Measurements from ENCODE around the gene MMP28.

Gene MMP28

DNA sequence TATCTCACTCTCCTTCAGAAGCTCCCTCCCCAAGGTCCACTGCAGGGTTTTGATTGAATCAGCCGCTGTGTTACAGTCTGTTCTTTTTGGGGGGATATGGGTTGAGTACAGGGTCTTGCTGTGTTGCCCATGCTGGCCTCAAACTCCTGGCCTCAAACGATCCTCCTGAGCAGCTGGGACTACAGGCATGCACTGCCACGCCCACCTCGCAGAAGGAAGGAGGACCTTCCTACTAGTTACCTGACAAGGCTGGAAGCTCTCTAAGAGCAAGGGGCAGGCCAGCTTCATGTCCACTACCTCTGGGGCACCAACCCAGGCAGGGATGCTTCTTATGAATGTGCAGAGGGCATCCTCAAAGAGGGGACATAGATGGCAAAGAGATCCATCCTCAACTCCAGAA lies 1.9 kb upstream of the MMP28 start:
- DNase-seq = no peak

GRCh38 chr17:35796942-35797341 lies 1.5 kb upstream of the MMP28 start:
- DNase-seq = no peak

DNA sequence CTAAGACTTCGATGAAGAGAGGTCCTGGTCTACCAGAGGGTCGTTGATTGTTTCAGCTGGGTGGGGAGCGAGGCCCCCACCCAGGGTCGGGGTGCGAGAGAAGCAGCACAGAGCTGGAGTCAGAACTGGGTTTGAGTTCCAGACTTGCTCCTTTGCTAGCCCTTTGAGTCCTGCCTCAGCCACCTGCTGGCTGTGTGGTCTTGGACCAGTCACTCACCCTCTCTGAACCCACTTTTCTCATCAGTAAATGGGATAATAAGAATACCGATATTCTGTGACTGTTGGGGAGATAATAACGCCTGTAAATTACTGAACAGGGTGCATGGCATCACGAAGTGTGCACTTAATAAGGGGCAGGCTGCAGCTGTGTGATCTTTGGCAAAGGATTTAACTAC lies 427 bp upstream of the MMP28 start:
- DNase-seq = no peak

- no peak for DNase-seq
Observed at GRCh38 chr17:35793257-35793656, 2.2 kb downstream of the MMP28 start.

- DNase-seq = no peak
Observed at GRCh38 chr17:35791681-35792350, 3.6 kb downstream of the MMP28 start.

GRCh38 chr17:35790841-35791240 lies 4.6 kb downstream of the MMP28 start:
- DNase-seq = no peak

DNA sequence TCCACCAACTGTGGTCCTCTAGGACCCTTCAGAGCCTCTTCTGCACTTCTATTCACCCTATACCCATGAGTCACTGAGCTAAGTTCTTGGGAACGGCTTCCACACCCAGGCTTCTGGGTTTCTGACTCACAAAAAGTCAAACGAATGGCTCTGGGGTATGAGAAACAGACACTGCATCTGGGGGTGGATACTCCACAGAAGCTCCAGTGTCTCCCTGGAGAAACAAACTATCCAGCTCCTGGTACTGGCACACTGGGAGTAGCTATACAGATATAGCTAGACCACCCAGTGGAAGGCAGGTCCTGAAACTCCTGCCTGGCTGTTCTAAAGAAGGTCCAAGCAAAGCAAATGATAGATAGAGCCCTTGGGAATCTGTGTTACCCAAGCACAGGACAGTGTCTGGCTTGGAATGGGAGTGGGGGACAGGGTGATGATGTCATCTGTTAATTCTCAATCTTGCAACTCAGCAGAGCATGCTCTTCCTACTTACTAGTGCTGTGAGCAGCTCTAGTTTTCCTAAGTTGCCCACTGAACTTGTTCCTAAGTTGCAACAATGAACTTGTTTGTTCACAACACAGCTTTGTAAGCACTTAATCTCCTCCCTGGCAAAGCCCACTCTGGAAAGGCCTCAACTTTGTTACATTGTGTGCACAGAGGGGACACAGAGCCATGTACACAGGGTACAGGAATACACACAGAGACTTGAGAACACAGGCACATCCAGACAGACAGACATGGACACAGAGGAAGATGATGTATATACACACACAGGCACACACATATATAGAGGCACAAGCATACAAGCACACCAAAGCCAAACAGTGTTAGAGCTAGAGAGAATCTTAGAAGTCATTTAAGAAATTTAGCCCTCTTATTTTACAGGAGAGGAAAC lies 6.7 kb downstream of the MMP28 start:
- no peak for DNase-seq

- DNase-seq = no peak
Observed at GRCh38 chr17:35786941-35787432, 8.5 kb downstream of the MMP28 start.

- no peak for DNase-seq
Observed at GRCh38 chr17:35784895-35785294, 10.5 kb downstream of the MMP28 start.

- no peak for DNase-seq
Observed at GRCh38 chr17:35780950-35781349, 14.5 kb downstream of the MMP28 start.

GRCh38 chr17:35778641-35779196 lies 16.7 kb downstream of the MMP28 start:
- no peak for DNase-seq

- DNase-seq = no peak
Observed at GRCh38 chr17:35775583-35775982, 19.9 kb downstream of the MMP28 start.

- DNase-seq = no peak
Observed at GRCh38 chr17:35775039-35775438, 20.4 kb downstream of the MMP28 start.

DNA sequence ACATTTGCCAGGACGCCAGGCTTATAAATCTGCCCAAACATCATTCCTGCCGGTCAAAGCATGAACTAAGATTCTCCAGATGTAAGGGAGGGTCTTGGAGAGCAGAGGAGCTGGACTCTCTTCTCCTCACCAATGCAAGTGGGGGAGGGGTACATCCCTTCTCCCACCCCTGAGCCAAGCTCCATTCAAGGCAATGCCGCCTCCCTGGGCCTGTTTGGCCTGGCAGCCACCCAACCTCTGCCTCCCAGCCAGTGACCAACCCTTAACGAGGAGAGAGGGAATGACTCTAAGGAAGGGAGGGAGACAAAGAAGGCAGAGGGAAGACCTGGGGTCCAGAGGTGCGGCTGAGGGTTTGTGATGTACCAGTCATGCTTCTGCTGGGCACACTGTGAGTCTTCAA lies 20.9 kb downstream of the MMP28 start:
- no peak for DNase-seq

DNA sequence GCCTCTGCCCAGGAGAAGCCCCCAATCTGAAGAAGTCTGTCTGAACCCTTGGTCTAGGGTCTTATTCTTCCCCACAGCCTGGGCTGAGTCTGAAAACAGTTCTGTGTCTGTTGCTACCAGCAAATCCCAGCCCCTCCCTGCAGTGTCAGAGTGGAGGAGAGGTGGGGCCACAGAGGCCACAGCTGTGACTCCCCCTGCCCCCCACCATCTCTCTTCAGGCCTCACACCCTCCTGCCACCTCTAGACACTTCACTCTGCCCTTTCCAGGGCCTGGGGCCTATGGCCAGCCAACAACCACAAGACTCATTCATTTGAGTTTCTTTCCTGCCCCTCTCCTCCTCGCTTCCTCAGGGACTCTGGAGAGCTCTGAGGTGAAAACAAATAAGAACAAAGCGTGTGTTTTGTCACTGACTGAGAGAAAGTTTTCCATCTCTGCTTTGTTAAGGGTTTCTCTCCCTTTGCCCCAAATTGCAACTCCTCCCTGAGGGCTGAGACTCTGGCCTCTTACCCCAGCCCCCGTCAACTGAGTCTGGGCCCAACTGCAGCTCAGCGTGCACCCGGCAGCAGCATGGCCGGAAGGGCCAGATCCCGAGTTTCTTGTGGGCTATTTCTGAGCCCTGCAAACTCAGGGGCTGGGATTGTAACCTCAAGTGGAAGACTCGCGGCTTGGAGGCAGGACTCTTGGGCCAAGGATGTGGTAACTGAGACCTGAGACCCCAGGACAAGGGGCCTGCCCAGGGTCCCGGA lies 21.6 kb downstream of the MMP28 start:
- no peak for DNase-seq

GRCh38 chr17:35773129-35773528 lies 22.3 kb downstream of the MMP28 start:
- no peak for DNase-seq

DNA sequence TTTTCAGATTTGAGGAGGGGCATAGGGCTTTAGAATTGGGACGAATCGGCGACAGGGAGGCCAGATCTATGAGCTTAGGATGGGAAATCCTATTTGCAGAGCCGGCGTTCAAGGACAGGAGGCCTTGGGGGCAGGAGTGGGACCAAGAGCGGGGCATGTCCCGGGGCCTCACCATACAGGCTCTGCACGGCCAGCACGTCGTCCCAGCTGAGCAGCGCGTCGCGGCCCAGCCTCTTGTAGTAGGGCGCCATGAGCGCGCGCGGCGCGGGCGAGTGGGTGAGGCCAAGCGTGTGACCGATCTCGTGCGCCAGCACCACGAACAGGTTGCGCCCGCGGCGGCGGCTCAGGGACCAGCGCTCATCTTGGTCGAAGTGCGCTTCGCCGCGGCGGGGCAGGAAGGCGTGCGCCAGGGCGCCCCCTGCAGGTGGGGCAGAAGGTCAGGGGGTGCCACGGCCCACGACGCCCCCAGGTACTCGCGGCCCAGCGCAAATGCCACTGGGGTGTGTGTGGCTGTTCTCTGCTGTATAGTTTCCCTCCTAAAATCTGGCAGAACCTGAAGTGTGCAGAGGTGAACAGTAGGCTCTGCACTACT lies 25.4 kb downstream of the MMP28 start:
- no peak for DNase-seq

GRCh38 chr17:35768797-35769196 lies 26.6 kb downstream of the MMP28 start:
- DNase-seq = no peak

GRCh38 chr17:35766903-35767510 lies 28.4 kb downstream of the MMP28 start:
- DNase-seq = peak; percentile 24 to 29

DNA sequence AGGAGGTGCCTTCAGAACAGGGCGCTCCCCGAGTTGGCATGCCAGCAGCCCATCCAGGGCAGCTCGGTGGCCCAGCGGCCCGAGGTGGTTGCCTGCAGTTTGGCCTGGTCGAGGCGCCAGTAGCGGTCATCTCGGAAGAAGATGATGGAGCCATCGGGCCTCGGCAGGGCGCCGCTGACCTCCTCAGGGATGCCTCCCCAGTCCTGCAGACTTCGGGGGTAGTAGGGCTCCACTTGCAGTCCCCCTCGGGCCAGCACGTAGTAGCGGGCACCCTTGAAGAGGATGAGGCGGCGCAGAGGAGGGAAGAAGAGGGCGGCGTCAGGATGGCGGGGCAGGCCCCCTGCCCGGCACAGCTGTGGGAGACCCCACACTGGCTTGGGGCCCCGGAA lies 29.0 kb downstream of the MMP28 start:
- DNase-seq = no peak

GRCh38 chr17:35765756-35766488 lies 29.5 kb downstream of the MMP28 start:
- DNase-seq = no peak
